ENCODE results near the gene PAX2. TPM values are rescaled to one million over a fixed set of nuclear protein-coding genes. Genes with fewer than 3 reads are reported as not detected.

The PAX2 gene
- total RNA-seq, 4 donors from 2014 or later, result not detected

GRCh38 chr10:100788002-100788903 lies 42.9 kb downstream of the PAX2 start:
- Histone ChIP-seq H3K4me1 (peaks cover 0 to 13% (median 0%) of the 10 kb centered on the region in 3 donors), H3K36me3 (no peaks in the 10 kb centered on the region), H3K27me3 (peaks cover 40% of the 10 kb centered on the region), H3K27ac (no peak overlapping the region), H3K9me3 (no peaks in the 10 kb centered on the region), H3K4me3 (no peak overlapping the region)
- 43 to 57% methylated on average over 6 to 11 of the region's 18 CpGs for WGBS, 2 donors (ENCODE audit: low coverage in 1 of 2)
- no peak for ATAC-seq
- no peak for TF ChIP-seq CTCF (IDR thresholded peaks at IDR 0.05)
- no peak for TF ChIP-seq EP300 (IDR thresholded peaks at IDR 0.05)
- TF ChIP-seq POLR2A (IDR thresholded peaks at IDR 0.05), result no peak
- no peak for TF ChIP-seq POLR2AphosphoS5 (IDR thresholded peaks at IDR 0.05)

GRCh38 chr10:100790761-100791208 lies 45.4 kb downstream of the PAX2 start:
- H3K27me3 ChIP-seq, result peaks cover 36% of the 10 kb centered on the region
- TF ChIP-seq EP300 (IDR thresholded peaks at IDR 0.05) (no peak), CTCF (IDR thresholded peaks at IDR 0.05) (no peak), POLR2A (IDR thresholded peaks at IDR 0.05) (no peak), POLR2AphosphoS5 (IDR thresholded peaks at IDR 0.05) (no peak)
- no peak overlapping the region for H3K27ac ChIP-seq
- no peaks in the 10 kb centered on the region for H3K9me3 ChIP-seq
- 0 to 60% methylated on average over 1 of the region's 7 CpGs for WGBS, 2 donors (ENCODE audit: low coverage in 1 of 2)
- no peaks in the 10 kb centered on the region for H3K36me3 ChIP-seq
- H3K4me3 ChIP-seq, result no peak overlapping the region
- peaks cover 0 to 13% (median 0%) of the 10 kb centered on the region in 3 donors for H3K4me1 ChIP-seq
- ATAC-seq, result no peak

GRCh38 chr10:100791369-100792058 lies 46.1 kb downstream of the PAX2 start:
- H3K4me3 ChIP-seq, result no peak overlapping the region
- no peak for TF ChIP-seq POLR2AphosphoS5 (IDR thresholded peaks at IDR 0.05)
- TF ChIP-seq POLR2A (IDR thresholded peaks at IDR 0.05), result no peak
- no peak for TF ChIP-seq CTCF (IDR thresholded peaks at IDR 0.05)
- no peak for TF ChIP-seq EP300 (IDR thresholded peaks at IDR 0.05)
- no peaks in the 10 kb centered on the region for H3K9me3 ChIP-seq
- no peaks in the 10 kb centered on the region for H3K36me3 ChIP-seq
- peaks cover 0 to 13% (median 0%) of the 10 kb centered on the region in 3 donors for H3K4me1 ChIP-seq
- WGBS, 2 donors (ENCODE audit: low coverage in 1 of 2), result 33 to 35% methylated on average over 4 to 6 of the region's 8 CpGs
- peaks cover 33% of the 10 kb centered on the region for H3K27me3 ChIP-seq
- H3K27ac ChIP-seq, result no peak overlapping the region
- ATAC-seq, result no peak

- 69 to 72% methylated on average over 5 to 8 of the region's 8 CpGs for WGBS, 2 donors (ENCODE audit: low coverage in 1 of 2)
- no peak overlapping the region for H3K4me3 ChIP-seq
- H3K27me3 ChIP-seq, result peaks cover 31% of the 10 kb centered on the region
- H3K36me3 ChIP-seq, result no peaks in the 10 kb centered on the region
- peaks cover 0 to 13% (median 0%) of the 10 kb centered on the region in 3 donors for H3K4me1 ChIP-seq
- no peak overlapping the region for H3K27ac ChIP-seq
- TF ChIP-seq CTCF (IDR thresholded peaks at IDR 0.05) (no peak), POLR2A (IDR thresholded peaks at IDR 0.05) (no peak), POLR2AphosphoS5 (IDR thresholded peaks at IDR 0.05) (no peak), EP300 (IDR thresholded peaks at IDR 0.05) (no peak)
- H3K9me3 ChIP-seq, result no peaks in the 10 kb centered on the region
- ATAC-seq, result no peak
Observed at GRCh38 chr10:100792574-100792973, 47.2 kb downstream of the PAX2 start.
